Measurements from ENCODE around the gene RAP2A. TPM values are rescaled to one million over a fixed set of nuclear protein-coding genes. Genes with fewer than 3 reads are reported as not detected.

The RAP2A gene
- total and polyA plus RNA-seq, 4 donors: 30.8 to 41.7 (median 33.4) TPM

DNA sequence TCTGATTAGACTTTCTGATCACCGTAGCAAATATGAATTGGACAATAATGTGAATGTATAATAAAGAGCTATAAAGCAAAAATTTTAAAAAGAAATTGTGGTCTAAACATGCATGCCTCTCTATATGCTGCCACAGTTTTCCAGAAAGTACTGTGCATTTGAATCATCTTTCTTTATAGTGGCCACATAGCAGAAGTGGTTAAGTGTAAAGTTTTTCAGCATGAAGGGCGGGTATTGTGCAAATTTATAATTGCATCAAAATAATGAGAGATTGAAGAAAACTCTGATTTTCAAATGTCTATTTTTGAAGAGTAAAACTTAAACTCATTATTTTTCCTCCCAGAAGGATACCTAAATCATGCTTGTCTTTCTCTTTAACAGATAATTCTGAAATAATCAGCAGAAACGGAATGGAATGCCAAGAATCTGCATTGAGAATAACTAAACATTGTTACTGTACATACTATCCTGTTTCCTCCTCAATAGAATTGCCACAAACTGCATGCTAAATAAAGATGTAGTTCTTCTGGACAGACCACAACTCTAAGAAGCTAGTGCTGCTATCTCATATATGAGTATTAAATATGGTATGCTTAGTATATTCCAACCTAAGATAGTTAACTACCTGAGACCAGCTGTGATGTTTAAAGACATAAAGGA is 42.9 kb upstream of the RAP2A start:
- Histone ChIP-seq H3K27ac (ENCODE audit: low read depth in 1 of 2, low read length in 2 of 2) (no peak overlapping the region), H3K4me3 (ENCODE audit: low read length in 2 of 2) (no peak overlapping the region), H3K9me3 (ENCODE audit: control insufficient read depth, low read length) (no peaks in the 10 kb centered on the region), H3K4me1 (ENCODE audit: control insufficient read depth in 1 of 2, insufficient read depth in 2 of 2, low read length in 2 of 2) (peaks cover 0 to 3% of the 10 kb centered on the region in 2 donors), H3K27me3 (ENCODE audit: control insufficient read depth in 1 of 2, insufficient read depth in 2 of 2, low read length in 1 of 2) (peaks cover 0 to 1% of the 10 kb centered on the region in 2 donors), H3K36me3 (ENCODE audit: control insufficient read depth in 1 of 2, insufficient read depth in 2 of 2, low read length in 1 of 2) (no peaks in the 10 kb centered on the region)
- DNase-seq (no peak), ATAC-seq (ENCODE audit: low FRiP score) (no peak)
- intact Hi-C loops (cut with DNase I): no loop called here
- 67 to 70% methylated on average over 3 of the region's 3 CpGs for WGBS, 2 donors

DNA sequence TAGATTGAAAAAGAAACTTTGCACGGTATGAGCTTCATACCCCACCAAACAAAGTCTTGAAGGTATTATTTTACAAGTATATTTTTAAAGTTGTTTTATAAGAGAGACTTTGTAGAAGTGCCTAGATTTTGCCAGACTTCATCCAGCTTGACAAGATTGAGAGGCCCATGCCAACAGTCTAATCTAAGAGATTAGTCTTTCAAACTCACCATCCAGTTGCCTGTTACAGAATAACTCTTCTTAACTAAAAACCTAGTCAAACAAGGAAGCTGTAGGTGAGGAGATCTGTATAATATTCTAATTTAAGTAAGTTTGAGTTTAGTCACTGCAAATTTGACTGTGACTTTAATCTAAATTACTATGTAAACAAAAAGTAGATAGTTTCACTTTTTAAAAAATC is 41.9 kb upstream of the RAP2A start:
- Histone ChIP-seq H3K36me3 (ENCODE audit: control insufficient read depth in 1 of 2, insufficient read depth in 2 of 2, low read length in 1 of 2) (no peaks in the 10 kb centered on the region), H3K27me3 (ENCODE audit: control insufficient read depth in 1 of 2, insufficient read depth in 2 of 2, low read length in 1 of 2) (peaks cover 0 to 1% of the 10 kb centered on the region in 2 donors), H3K4me3 (ENCODE audit: low read length in 2 of 2) (no peak overlapping the region), H3K9me3 (ENCODE audit: control insufficient read depth, low read length) (no peaks in the 10 kb centered on the region), H3K4me1 (ENCODE audit: control insufficient read depth in 1 of 2, insufficient read depth in 2 of 2, low read length in 2 of 2) (no peaks in the 10 kb centered on the region), H3K27ac (ENCODE audit: low read depth in 1 of 2, low read length in 2 of 2) (no peak overlapping the region)
- WGBS, 2 donors: 5 to 11% methylated on average over 1 of the region's 1 CpG
- ATAC-seq (ENCODE audit: low FRiP score) (no peak), DNase-seq (no peak)
- intact Hi-C loops (cut with DNase I): no loop called here

DNA sequence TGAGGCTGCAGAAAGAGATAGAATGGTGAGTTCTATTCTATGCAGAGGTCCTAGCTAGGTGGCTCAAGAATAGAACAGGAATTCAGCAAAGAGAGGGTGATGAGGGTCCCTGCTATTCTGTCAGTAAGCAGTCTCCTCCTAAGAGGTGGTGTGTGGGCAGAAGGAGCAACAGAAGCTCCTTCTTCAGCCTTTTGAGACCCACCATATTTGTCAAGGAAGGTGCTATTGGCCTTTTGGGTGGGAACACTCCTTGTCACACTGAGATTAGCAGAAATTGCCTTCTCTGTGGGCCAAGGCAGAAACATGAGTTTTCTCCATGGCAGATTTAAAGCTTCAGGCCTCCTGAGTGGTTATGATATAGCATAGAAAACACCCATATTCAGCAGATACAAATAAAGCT is 39.4 kb upstream of the RAP2A start:
- H3K27me3 ChIP-seq (ENCODE audit: control insufficient read depth in 1 of 2, insufficient read depth in 2 of 2, low read length in 1 of 2): peaks cover 0 to 1% of the 10 kb centered on the region in 2 donors
- H3K27ac ChIP-seq (ENCODE audit: low read depth in 1 of 2, low read length in 2 of 2): no peak overlapping the region
- no peaks in the 10 kb centered on the region for H3K9me3 ChIP-seq (ENCODE audit: control insufficient read depth, low read length)
- DNase-seq (no peak), ATAC-seq (ENCODE audit: low FRiP score) (no peak)
- no peaks in the 10 kb centered on the region for H3K36me3 ChIP-seq (ENCODE audit: control insufficient read depth in 1 of 2, insufficient read depth in 2 of 2, low read length in 1 of 2)
- no peak overlapping the region for H3K4me3 ChIP-seq (ENCODE audit: low read length in 2 of 2)
- intact Hi-C loops (cut with DNase I): no loop called here
- H3K4me1 ChIP-seq (ENCODE audit: control insufficient read depth in 1 of 2, insufficient read depth in 2 of 2, low read length in 2 of 2): no peaks in the 10 kb centered on the region

DNA sequence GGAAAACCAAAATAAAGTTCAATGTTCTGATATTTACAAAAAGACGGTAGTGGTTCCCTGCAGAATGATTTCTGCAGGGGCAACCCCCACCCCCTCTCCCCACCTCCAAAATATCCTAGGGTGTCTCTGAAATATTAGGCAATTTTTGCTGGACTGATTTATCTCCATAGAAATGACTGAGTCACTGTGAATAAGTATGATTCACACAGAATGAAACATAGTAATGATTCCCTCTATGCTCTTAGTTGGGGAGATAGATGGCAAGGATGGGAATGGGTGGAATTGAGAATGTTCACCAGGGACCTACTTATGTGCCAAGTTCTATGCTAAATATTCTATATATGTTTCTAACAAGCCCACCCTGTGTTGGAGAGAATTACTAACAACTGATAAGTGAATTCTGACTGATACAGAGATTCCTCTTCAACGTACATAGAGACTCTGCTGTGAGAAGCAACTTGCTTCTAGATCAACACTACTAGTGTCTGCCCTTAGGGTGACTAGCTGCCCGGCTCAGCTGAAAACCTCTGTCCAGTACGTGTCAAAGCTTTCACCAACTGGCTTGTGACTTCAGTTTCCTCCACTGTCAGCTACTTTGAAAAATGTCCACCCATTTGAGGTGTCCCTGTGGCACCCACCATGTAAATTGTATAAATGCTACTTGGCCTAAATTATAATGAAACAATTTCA is 38.4 kb upstream of the RAP2A start:
- WGBS, 2 donors: 80 to 81% methylated on average over 4 of the region's 4 CpGs
- H3K27me3 ChIP-seq (ENCODE audit: control insufficient read depth in 1 of 2, insufficient read depth in 2 of 2, low read length in 1 of 2): peaks cover 0 to 1% of the 10 kb centered on the region in 2 donors
- no peaks in the 10 kb centered on the region for H3K4me1 ChIP-seq (ENCODE audit: control insufficient read depth in 1 of 2, insufficient read depth in 2 of 2, low read length in 2 of 2)
- DNase-seq (no peak), ATAC-seq (ENCODE audit: low FRiP score) (no peak)
- H3K9me3 ChIP-seq (ENCODE audit: control insufficient read depth, low read length): no peaks in the 10 kb centered on the region
- H3K27ac ChIP-seq (ENCODE audit: low read depth in 1 of 2, low read length in 2 of 2): no peak overlapping the region
- H3K36me3 ChIP-seq (ENCODE audit: control insufficient read depth in 1 of 2, insufficient read depth in 2 of 2, low read length in 1 of 2): no peaks in the 10 kb centered on the region
- intact Hi-C loops (cut with DNase I): no loop called here
- H3K4me3 ChIP-seq (ENCODE audit: low read length in 2 of 2): no peak overlapping the region

DNA sequence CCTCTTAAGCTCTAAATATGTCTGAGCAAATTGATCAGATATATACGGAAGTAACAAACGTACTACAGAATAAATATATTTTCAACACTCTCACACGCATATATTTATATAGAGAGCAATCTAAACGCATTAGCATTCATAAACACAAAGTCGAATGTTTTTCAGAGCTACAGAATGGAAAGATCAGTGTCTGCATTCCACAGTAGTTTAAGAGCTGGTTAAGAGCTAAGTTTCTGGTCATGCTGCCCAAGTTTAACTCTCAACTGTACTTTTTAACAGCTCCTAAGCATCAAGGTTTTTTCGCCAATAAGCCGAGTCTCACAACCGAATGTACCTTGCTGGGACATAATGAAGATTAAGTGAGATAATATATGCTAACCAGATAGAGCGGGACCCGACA is 36.7 kb upstream of the RAP2A start:
- H3K4me1 ChIP-seq (ENCODE audit: control insufficient read depth in 1 of 2, insufficient read depth in 2 of 2, low read length in 2 of 2): no peaks in the 10 kb centered on the region
- H3K36me3 ChIP-seq (ENCODE audit: control insufficient read depth in 1 of 2, insufficient read depth in 2 of 2, low read length in 1 of 2): no peaks in the 10 kb centered on the region
- H3K9me3 ChIP-seq (ENCODE audit: control insufficient read depth, low read length): no peaks in the 10 kb centered on the region
- DNase-seq: no peak
- no peak overlapping the region for H3K4me3 ChIP-seq (ENCODE audit: low read length in 2 of 2)
- intact Hi-C loops (cut with DNase I): no loop called here
- H3K27me3 ChIP-seq (ENCODE audit: control insufficient read depth in 1 of 2, insufficient read depth in 2 of 2, low read length in 1 of 2): peaks cover 0 to 1% of the 10 kb centered on the region in 2 donors
- ATAC-seq (ENCODE audit: low FRiP score): no peak
- H3K27ac ChIP-seq (ENCODE audit: low read depth in 1 of 2, low read length in 2 of 2): no peak overlapping the region
- WGBS, 2 donors: 65 to 67% methylated on average over 10 of the region's 10 CpGs

DNA sequence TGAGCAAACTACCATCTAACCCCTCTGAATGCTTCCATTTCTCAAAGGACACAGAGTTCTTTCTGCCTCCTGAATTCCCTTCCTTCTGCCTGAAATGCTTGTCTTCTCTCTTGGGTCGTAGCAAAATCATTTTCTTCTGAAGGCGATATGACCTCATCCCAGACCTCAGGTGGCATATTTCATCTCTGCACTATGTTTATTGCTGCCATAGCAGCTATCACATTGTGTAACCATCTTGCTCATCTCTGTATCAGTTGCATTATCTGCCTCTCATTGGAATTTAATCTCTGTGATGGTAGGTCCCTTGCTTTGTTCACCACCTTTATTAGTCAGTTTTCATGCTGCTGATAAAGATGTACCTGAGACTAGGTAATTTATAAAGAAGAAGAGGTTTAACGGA is 32.5 kb upstream of the RAP2A start:
- ATAC-seq (ENCODE audit: low FRiP score): no peak
- no peaks in the 10 kb centered on the region for H3K4me1 ChIP-seq (ENCODE audit: control insufficient read depth in 1 of 2, insufficient read depth in 2 of 2, low read length in 2 of 2)
- WGBS, 2 donors: 62 to 76% methylated on average over 3 of the region's 3 CpGs
- intact Hi-C loops (cut with DNase I): no loop called here
- DNase-seq: no peak
- no peak overlapping the region for H3K27ac ChIP-seq (ENCODE audit: low read depth in 1 of 2, low read length in 2 of 2)
- no peaks in the 10 kb centered on the region for H3K9me3 ChIP-seq (ENCODE audit: control insufficient read depth, low read length)
- H3K36me3 ChIP-seq (ENCODE audit: control insufficient read depth in 1 of 2, insufficient read depth in 2 of 2, low read length in 1 of 2): no peaks in the 10 kb centered on the region
- no peak overlapping the region for H3K4me3 ChIP-seq (ENCODE audit: low read length in 2 of 2)
- no peaks in the 10 kb centered on the region for H3K27me3 ChIP-seq (ENCODE audit: control insufficient read depth in 1 of 2, insufficient read depth in 2 of 2, low read length in 1 of 2)

DNA sequence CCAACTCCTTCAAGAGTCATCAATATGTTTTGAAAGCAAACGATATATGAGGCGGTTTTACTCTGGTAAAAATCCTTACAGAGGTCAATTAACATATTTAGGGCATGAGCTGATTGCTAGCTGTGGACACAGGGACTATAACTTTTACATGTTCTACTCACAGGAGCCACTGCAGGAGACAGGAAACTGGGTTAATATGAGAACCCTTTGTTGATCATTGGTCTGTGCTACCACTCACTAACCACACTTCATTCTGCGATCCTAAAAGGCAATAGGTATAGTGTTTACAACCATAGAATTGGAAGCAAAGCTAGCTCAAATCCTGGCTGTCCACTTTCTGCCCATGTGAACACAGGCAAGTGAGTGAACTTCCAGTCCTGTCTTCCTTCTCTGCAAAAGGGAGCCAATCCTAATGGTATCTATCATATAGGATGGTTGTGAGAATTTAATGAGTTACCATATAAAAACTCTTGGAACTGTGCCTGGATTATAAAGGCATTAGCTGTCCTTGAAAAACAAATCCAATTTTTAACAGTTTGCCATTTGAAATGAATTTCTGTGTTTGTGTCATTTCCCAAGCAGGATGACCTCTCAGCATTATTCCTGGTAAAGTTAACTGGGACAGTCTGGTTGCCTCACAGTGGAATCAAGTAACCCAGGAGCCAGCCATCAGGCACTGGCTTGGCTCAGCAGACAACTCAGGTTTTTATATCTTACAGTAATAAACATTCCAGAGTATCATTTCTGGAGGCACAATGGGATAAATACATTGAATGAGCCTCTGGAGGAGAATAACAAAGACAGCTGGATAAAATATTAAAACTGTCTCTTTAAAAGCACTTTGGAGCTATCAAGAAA is 29.8 kb upstream of the RAP2A start:
- Histone ChIP-seq H3K27me3 (ENCODE audit: control insufficient read depth in 1 of 2, insufficient read depth in 2 of 2, low read length in 1 of 2) (no peaks in the 10 kb centered on the region), H3K9me3 (ENCODE audit: control insufficient read depth, low read length) (no peaks in the 10 kb centered on the region), H3K27ac (ENCODE audit: low read depth in 1 of 2, low read length in 2 of 2) (no peak overlapping the region), H3K4me1 (ENCODE audit: control insufficient read depth in 1 of 2, insufficient read depth in 2 of 2, low read length in 2 of 2) (no peaks in the 10 kb centered on the region), H3K4me3 (ENCODE audit: low read length in 2 of 2) (no peak overlapping the region), H3K36me3 (ENCODE audit: control insufficient read depth in 1 of 2, insufficient read depth in 2 of 2, low read length in 1 of 2) (no peaks in the 10 kb centered on the region)
- intact Hi-C loops (cut with DNase I): no loop called here
- ATAC-seq (ENCODE audit: low FRiP score) (no peak), DNase-seq (no peak)
- 90 to 91% methylated on average over 3 of the region's 3 CpGs for WGBS, 2 donors

DNA sequence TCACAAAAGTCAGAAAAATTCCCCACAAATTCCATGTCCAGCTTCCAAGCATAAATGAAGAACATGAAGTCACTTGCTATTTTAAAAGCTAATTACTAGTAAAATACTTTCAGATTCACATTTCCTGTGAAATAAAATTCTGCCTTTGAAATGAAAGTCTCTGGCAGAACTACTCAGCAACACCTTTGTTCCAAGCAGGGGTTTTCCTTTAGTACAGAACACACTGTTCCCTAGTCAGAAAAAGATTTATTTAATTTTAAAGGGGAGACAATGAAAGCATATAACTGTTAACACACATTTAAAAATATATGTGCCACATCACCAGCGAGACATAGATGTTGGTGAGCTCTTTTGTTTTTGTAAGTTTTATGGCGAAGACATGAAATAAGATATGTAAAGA is 26.4 kb upstream of the RAP2A start:
- Histone ChIP-seq H3K27ac (ENCODE audit: low read depth in 1 of 2, low read length in 2 of 2) (no peak overlapping the region), H3K9me3 (ENCODE audit: control insufficient read depth, low read length) (no peaks in the 10 kb centered on the region), H3K36me3 (ENCODE audit: control insufficient read depth in 1 of 2, insufficient read depth in 2 of 2, low read length in 1 of 2) (no peaks in the 10 kb centered on the region), H3K4me3 (ENCODE audit: low read length in 2 of 2) (no peak overlapping the region), H3K27me3 (ENCODE audit: control insufficient read depth in 1 of 2, insufficient read depth in 2 of 2, low read length in 1 of 2) (no peaks in the 10 kb centered on the region), H3K4me1 (ENCODE audit: control insufficient read depth in 1 of 2, insufficient read depth in 2 of 2, low read length in 2 of 2) (no peaks in the 10 kb centered on the region)
- DNase-seq (no peak), ATAC-seq (ENCODE audit: low FRiP score) (no peak)
- WGBS, 2 donors: 40 to 45% methylated on average over 2 of the region's 2 CpGs
- intact Hi-C loops (cut with DNase I): no loop called here
